BE2C (cell line): ENCODE measurements around the gene CSRNP2.

Experiments used
- DNase-seq: peaks from one replicate; pipeline ENCODE4 v3.0.0-alpha.2; 2020
- H3K27me3 ChIP-seq: fragments of 250-450 bp; sonication (Bioruptor Pico); 2 replicates; pipeline ENCODE4 v1.5.1; 2020; ENCODE audit warnings: mild to moderate bottlenecking
- H3K36me3 ChIP-seq: fragments of 250-450 bp; sonication (Bioruptor Pico); 2 replicates; pipeline ENCODE4 v1.5.1; 2020; ENCODE audit warnings: mild to moderate bottlenecking
- H3K4me1 ChIP-seq: fragments of 250-450 bp; sonication (Bioruptor Pico); 2 replicates; pipeline ENCODE4 v1.5.1; 2020
- H3K4me3 ChIP-seq: 2 replicates; pipeline ENCODE4 v1.5.1; 2011; ENCODE audit warnings: low read depth, low read length
- H3K9me3 ChIP-seq: fragments of 250-450 bp; sonication (Bioruptor Pico); 2 replicates; pipeline ENCODE4 v1.5.1; 2020
- TF ChIP-seq, protein P1 (sequence below): IDR thresholded peaks from 2 replicates; pipeline ENCODE4 v1.5.1; 2012; ENCODE audit warnings: mild to moderate bottlenecking, low read depth, low read length

CSRNP2 gene

GRCh38 chr12:51048661-51049251 lies 34.6 kb downstream of the CSRNP2 start:
- Histone ChIP-seq H3K4me3 (peak overlapping the region; percentile 83), H3K27me3 (no peaks in the 10 kb centered on the region), H3K36me3 (peaks cover 13% of the 10 kb centered on the region), H3K9me3 (no peaks in the 10 kb centered on the region), H3K4me1 (no peaks in the 10 kb centered on the region)
- TF ChIP-seq, protein P1, sequence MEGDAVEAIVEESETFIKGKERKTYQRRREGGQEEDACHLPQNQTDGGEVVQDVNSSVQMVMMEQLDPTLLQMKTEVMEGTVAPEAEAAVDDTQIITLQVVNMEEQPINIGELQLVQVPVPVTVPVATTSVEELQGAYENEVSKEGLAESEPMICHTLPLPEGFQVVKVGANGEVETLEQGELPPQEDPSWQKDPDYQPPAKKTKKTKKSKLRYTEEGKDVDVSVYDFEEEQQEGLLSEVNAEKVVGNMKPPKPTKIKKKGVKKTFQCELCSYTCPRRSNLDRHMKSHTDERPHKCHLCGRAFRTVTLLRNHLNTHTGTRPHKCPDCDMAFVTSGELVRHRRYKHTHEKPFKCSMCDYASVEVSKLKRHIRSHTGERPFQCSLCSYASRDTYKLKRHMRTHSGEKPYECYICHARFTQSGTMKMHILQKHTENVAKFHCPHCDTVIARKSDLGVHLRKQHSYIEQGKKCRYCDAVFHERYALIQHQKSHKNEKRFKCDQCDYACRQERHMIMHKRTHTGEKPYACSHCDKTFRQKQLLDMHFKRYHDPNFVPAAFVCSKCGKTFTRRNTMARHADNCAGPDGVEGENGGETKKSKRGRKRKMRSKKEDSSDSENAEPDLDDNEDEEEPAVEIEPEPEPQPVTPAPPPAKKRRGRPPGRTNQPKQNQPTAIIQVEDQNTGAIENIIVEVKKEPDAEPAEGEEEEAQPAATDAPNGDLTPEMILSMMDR = no peak
- no peak for DNase-seq

- Histone ChIP-seq H3K27me3 (no peaks in the 10 kb centered on the region), H3K4me1 (no peaks in the 10 kb centered on the region), H3K9me3 (no peaks in the 10 kb centered on the region), H3K4me3 (peak within 1 kb of the TSS; percentile 83), H3K36me3 (peaks cover 5% of the 10 kb centered on the region)
- TF ChIP-seq, protein P1 = peak; percentile 86
- DNase-seq = peak; percentile 94
Observed at GRCh38 chr12:51047655-51048540, 35.5 kb downstream of the CSRNP2 start, which contains the start of gene LETMD1. Gene LETMD1 (plus strand): TSS chr12:51048327. CDS start chr12:51048357, 30 bp downstream.

GRCh38 chr12:51036279-51036678 lies 47.1 kb downstream of the CSRNP2 start:
- no peak for DNase-seq

GRCh38 chr12:51033457-51034089 lies 49.8 kb downstream of the CSRNP2 start:
- H3K27me3 ChIP-seq = no peaks in the 10 kb centered on the region
- no peaks in the 10 kb centered on the region for H3K9me3 ChIP-seq
- H3K36me3 ChIP-seq = no peaks in the 10 kb centered on the region
- no peaks in the 10 kb centered on the region; the same call in 1 of the 2 replicates for H3K4me1 ChIP-seq
- DNase-seq = no peak
- no peak overlapping the region for H3K4me3 ChIP-seq
- TF ChIP-seq, protein P1 = no peak

More at GRCh38 chr12:51036279-51036678, 47.1 kb downstream of the CSRNP2 start:
- H3K4me3 ChIP-seq = no peak overlapping the region
- H3K4me1 ChIP-seq = no peaks in the 10 kb centered on the region; the same call in 1 of the 2 replicates
- H3K36me3 ChIP-seq = no peaks in the 10 kb centered on the region
- TF ChIP-seq, protein P1 = no peak
- no peaks in the 10 kb centered on the region for H3K27me3 ChIP-seq
- H3K9me3 ChIP-seq = no peaks in the 10 kb centered on the region

- TF ChIP-seq, protein P1 = no peak
- H3K4me1 ChIP-seq = no peaks in the 10 kb centered on the region; the same call in 1 of the 2 replicates
- no peaks in the 10 kb centered on the region for H3K36me3 ChIP-seq
Observed at GRCh38 chr12:51033048-51033447, 50.3 kb downstream of the CSRNP2 start.

More at GRCh38 chr12:51033048-51033447, 50.3 kb downstream of the CSRNP2 start:
- H3K27me3 ChIP-seq = no peaks in the 10 kb centered on the region
- no peaks in the 10 kb centered on the region for H3K9me3 ChIP-seq
- no peak overlapping the region for H3K4me3 ChIP-seq
- DNase-seq = no peak
